WTC11 (cell line): ENCODE results near the gene DMD. TPM values are rescaled to one million over a fixed set of nuclear protein-coding genes. Genes with fewer than 3 reads are reported as not detected.

ENCODE experiments used
- ATAC-seq: fragments of 200-7000 bp; cut with Tn5 transposase; 2 replicates; pipeline ENCODE4 v1.10.0; 2021; ENCODE audit warnings: mild to moderate bottlenecking, moderate library complexity
- CTCF ChIA-PET: fragments of 300-600 bp; sonication (Branson Sonifier 250); formaldehyde crosslinking; loops from one replicate; lab custom pipeline; 2021; ENCODE audit warnings: antibody characterized with exemption; lab: Charles Lee
- POLR2A ChIA-PET: fragments of 350-600 bp; sonication (Branson Sonifier 250); formaldehyde crosslinking; loops from one replicate; lab custom pipeline; 2021; ENCODE audit warnings: antibody characterized with exemption; lab: Charles Lee
- DNase-seq: peaks from one replicate; pipeline ENCODE4 v3.0.0; 2021; ENCODE audit warnings: low spot score
- H3K27ac Mint-ChIP-seq: 2 replicates; pipeline ENCODE4 v1.8.0; 2021; ENCODE audit warnings: mixed read lengths
- H3K27me3 Mint-ChIP-seq: 2 replicates; pipeline ENCODE4 v1.8.0; 2021; ENCODE audit warnings: low read depth, mild to moderate bottlenecking, moderate library complexity, mixed read lengths
- H3K36me3 Mint-ChIP-seq: 2 replicates; pipeline ENCODE4 v1.8.0; 2021; ENCODE audit warnings: mixed read lengths
- H3K4me1 Mint-ChIP-seq: 2 replicates; pipeline ENCODE4 v1.8.0; 2022; ENCODE audit warnings: mixed read lengths
- H3K4me3 Mint-ChIP-seq: 2 replicates; pipeline ENCODE4 v1.8.0; 2021; ENCODE audit warnings: mild to moderate bottlenecking, moderate library complexity, mixed read lengths
- H3K9me3 Mint-ChIP-seq: 2 replicates; pipeline ENCODE4 v1.8.0; 2021; ENCODE audit warnings: mixed read lengths
- CDX4 ChIP-seq: fragments of 250-450 bp; sonication (Bioruptor Pico); IDR thresholded peaks from 2 replicates; pipeline ENCODE4 v1.9.0; 2021; ENCODE audit warnings: moderate library complexity, mild to moderate bottlenecking, inconsistent platforms, borderline replicate concordance
- E2F1 ChIP-seq: sonication (generic); formaldehyde crosslinking; IDR thresholded peaks from 2 replicates; pipeline ENCODE4 v1.8.0; 2022; ENCODE audit warnings: mild to moderate bottlenecking, missing genetic modification reagents
- ETV6 ChIP-seq: sonication (generic); formaldehyde crosslinking; IDR thresholded peaks from 2 replicates; pipeline ENCODE4 v1.8.1; 2022; ENCODE audit warnings: mild to moderate bottlenecking, missing genetic modification reagents
- GABPB1 ChIP-seq: sonication (generic); formaldehyde crosslinking; IDR thresholded peaks from 2 replicates; pipeline ENCODE4 v1.8.1; 2023; ENCODE audit warnings: mild to moderate bottlenecking, missing genetic modification reagents
- GRHL2 ChIP-seq: fragments of 250-450 bp; sonication (Bioruptor Pico); IDR thresholded peaks from 2 replicates; pipeline ENCODE4 v1.8.0; 2022; ENCODE audit warnings: mild to moderate bottlenecking, moderate library complexity; ENCODE audit not compliant: insufficient replicate concordance, severe bottlenecking
- HMGXB4 ChIP-seq: sonication (generic); formaldehyde crosslinking; IDR thresholded peaks from 2 replicates; pipeline ENCODE4 v1.8.1; 2023; ENCODE audit warnings: mild to moderate bottlenecking, moderate library complexity, missing genetic modification reagents
- MXD4 ChIP-seq: fragments of 250-450 bp; sonication (Bioruptor Pico); IDR thresholded peaks from 2 replicates; pipeline ENCODE4 v1.8.0; 2021; ENCODE audit warnings: mild to moderate bottlenecking, moderate library complexity, borderline replicate concordance
- MYBL2 ChIP-seq: sonication (generic); formaldehyde crosslinking; IDR thresholded peaks from 2 replicates; pipeline ENCODE4 v1.8.1; 2023; ENCODE audit warnings: mild to moderate bottlenecking, moderate library complexity, missing genetic modification reagents
- NFATC4 ChIP-seq: fragments of 250-450 bp; sonication (Bioruptor Pico); IDR thresholded peaks from 2 replicates; pipeline ENCODE4 v1.9.0; 2021; ENCODE audit warnings: mild to moderate bottlenecking
- NR1H2 ChIP-seq: sonication (generic); formaldehyde crosslinking; IDR thresholded peaks from 2 replicates; pipeline ENCODE4 v1.9.0; 2021; ENCODE audit warnings: mild to moderate bottlenecking, moderate library complexity, missing genetic modification reagents
- NR3C1 ChIP-seq: sonication (generic); formaldehyde crosslinking; conservative IDR thresholded peaks from 2 replicates; pipeline ENCODE4 v1.8.1; 2023; ENCODE audit warnings: low read depth, mild to moderate bottlenecking, missing genetic modification reagents
- PRRX2 ChIP-seq: fragments of 250-450 bp; sonication (Bioruptor Pico); IDR thresholded peaks from 2 replicates; pipeline ENCODE4 v1.8.0; 2021; ENCODE audit warnings: mild to moderate bottlenecking
- RORB ChIP-seq: fragments of 250-450 bp; sonication (Bioruptor Pico); IDR thresholded peaks from 2 replicates; pipeline ENCODE4 v1.9.0; 2021; ENCODE audit warnings: mild to moderate bottlenecking
- SMAD3 ChIP-seq: sonication (generic); formaldehyde crosslinking; IDR thresholded peaks from 2 replicates; pipeline ENCODE4 v1.8.0; 2022; ENCODE audit warnings: missing genetic modification reagents, mild to moderate bottlenecking, borderline replicate concordance
- SMAD4 ChIP-seq: sonication (generic); formaldehyde crosslinking; IDR thresholded peaks from 2 replicates; pipeline ENCODE4 v1.8.0; 2022; ENCODE audit warnings: mild to moderate bottlenecking, missing genetic modification reagents
- SOX15 ChIP-seq: fragments of 250-450 bp; sonication (Bioruptor Pico); IDR thresholded peaks from 2 replicates; pipeline ENCODE4 v1.9.0; 2021; ENCODE audit warnings: mild to moderate bottlenecking
- TEAD1 ChIP-seq: sonication (generic); formaldehyde crosslinking; IDR thresholded peaks from 2 replicates; pipeline ENCODE4 v1.8.0; 2022; ENCODE audit warnings: mild to moderate bottlenecking, missing genetic modification reagents
- TEAD4 ChIP-seq: sonication (generic); formaldehyde crosslinking; IDR thresholded peaks from 2 replicates; pipeline ENCODE4 v1.8.0; 2022; ENCODE audit warnings: mild to moderate bottlenecking, missing genetic modification reagents
- ZNF425 ChIP-seq: fragments of 250-450 bp; sonication (Bioruptor Pico); conservative IDR thresholded peaks from 2 replicates; pipeline ENCODE4 v1.9.0; 2021; ENCODE audit warnings: mild to moderate bottlenecking
- ZNF532 ChIP-seq: fragments of 250-450 bp; sonication (Bioruptor Pico); IDR thresholded peaks from 2 replicates; pipeline ENCODE4 v1.9.0; 2021; ENCODE audit warnings: mild to moderate bottlenecking, borderline replicate concordance
- ZNF671 ChIP-seq: fragments of 250-450 bp; sonication (Bioruptor Pico); IDR thresholded peaks from 2 replicates; pipeline ENCODE4 v1.8.0; 2021; ENCODE audit warnings: mild to moderate bottlenecking
- total RNA-seq: library from RNA; stranded (reverse); gene quantifications from 3 replicates; pipeline ENCODE4 v1.2.3, GENCODE V29; 2021
- TF ChIP-seq, protein P1 (sequence below): sonication (generic); formaldehyde crosslinking; IDR thresholded peaks from 2 replicates; pipeline ENCODE4 v1.8.1; 2022; ENCODE audit warnings: mild to moderate bottlenecking, missing genetic modification reagents, moderate library complexity, borderline replicate concordance
- TF ChIP-seq, protein P2 (sequence below): sonication (generic); formaldehyde crosslinking; IDR thresholded peaks from 2 replicates; pipeline ENCODE4 v1.8.0; 2023; ENCODE audit warnings: mild to moderate bottlenecking, missing genetic modification reagents

The DMD gene
- total RNA-seq, 1 experiment from 2014 or later: 9.1 TPM

- H3K27me3 Mint-ChIP-seq: no peaks in the 10 kb centered on the region
- no peaks in the 10 kb centered on the region for H3K36me3 Mint-ChIP-seq
- no peaks in the 10 kb centered on the region for H3K9me3 Mint-ChIP-seq
- CTCF ChIA-PET: no interaction called here
- H3K4me1 Mint-ChIP-seq: peaks cover 11% of the 10 kb centered on the region
- no peak for DNase-seq
- TF ChIP-seq NFATC4 (CRISPR knock-in tag): no peak
- TF ChIP-seq SOX15 (CRISPR knock-in tag): no peak
- TF ChIP-seq TEAD4: no peak
- TF ChIP-seq RORB: no peak
- TF ChIP-seq, protein P1, sequence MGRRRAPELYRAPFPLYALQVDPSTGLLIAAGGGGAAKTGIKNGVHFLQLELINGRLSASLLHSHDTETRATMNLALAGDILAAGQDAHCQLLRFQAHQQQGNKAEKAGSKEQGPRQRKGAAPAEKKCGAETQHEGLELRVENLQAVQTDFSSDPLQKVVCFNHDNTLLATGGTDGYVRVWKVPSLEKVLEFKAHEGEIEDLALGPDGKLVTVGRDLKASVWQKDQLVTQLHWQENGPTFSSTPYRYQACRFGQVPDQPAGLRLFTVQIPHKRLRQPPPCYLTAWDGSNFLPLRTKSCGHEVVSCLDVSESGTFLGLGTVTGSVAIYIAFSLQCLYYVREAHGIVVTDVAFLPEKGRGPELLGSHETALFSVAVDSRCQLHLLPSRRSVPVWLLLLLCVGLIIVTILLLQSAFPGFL: no peak
- TF ChIP-seq SMAD3 (CRISPR knock-in tag): no peak
- TF ChIP-seq E2F1 (CRISPR knock-in tag): no peak
- no peak for TF ChIP-seq HMGXB4 (CRISPR knock-in tag)
- TF ChIP-seq, all 79 proteins: peak for 0
- Mint-ChIP-seq H3K27ac (no peak overlapping the region), H3K4me3 (no peak overlapping the region)
- POLR2A ChIA-PET: no interaction called here
- ATAC-seq: no peak
Measured at GRCh38 chrX:31506360-31506759, 1705.0 kb downstream of the DMD start.

GRCh38 chrX:31500921-31501320 is 1710.4 kb downstream of the DMD start:
- H3K27me3 Mint-ChIP-seq: no peaks in the 10 kb centered on the region
- no peak overlapping the region for H3K4me3 Mint-ChIP-seq
- DNase-seq (no peak), ATAC-seq (peak; percentile 66)
- peaks cover 10% of the 10 kb centered on the region for H3K4me1 Mint-ChIP-seq
- H3K9me3 Mint-ChIP-seq: no peaks in the 10 kb centered on the region
- no peaks in the 10 kb centered on the region for H3K36me3 Mint-ChIP-seq
- ChIA-PET CTCF (no interaction called here), POLR2A (no interaction called here)
- H3K27ac Mint-ChIP-seq: no peak overlapping the region
- TF ChIP-seq GRHL2 (CRISPR knock-in tag): no peak
- no peak for TF ChIP-seq CDX4 (CRISPR knock-in tag)
- TF ChIP-seq NR3C1 (CRISPR knock-in tag): no peak
- TF ChIP-seq MYBL2 (CRISPR knock-in tag): no peak
- TF ChIP-seq ZNF425: no peak
- TF ChIP-seq, protein P2, sequence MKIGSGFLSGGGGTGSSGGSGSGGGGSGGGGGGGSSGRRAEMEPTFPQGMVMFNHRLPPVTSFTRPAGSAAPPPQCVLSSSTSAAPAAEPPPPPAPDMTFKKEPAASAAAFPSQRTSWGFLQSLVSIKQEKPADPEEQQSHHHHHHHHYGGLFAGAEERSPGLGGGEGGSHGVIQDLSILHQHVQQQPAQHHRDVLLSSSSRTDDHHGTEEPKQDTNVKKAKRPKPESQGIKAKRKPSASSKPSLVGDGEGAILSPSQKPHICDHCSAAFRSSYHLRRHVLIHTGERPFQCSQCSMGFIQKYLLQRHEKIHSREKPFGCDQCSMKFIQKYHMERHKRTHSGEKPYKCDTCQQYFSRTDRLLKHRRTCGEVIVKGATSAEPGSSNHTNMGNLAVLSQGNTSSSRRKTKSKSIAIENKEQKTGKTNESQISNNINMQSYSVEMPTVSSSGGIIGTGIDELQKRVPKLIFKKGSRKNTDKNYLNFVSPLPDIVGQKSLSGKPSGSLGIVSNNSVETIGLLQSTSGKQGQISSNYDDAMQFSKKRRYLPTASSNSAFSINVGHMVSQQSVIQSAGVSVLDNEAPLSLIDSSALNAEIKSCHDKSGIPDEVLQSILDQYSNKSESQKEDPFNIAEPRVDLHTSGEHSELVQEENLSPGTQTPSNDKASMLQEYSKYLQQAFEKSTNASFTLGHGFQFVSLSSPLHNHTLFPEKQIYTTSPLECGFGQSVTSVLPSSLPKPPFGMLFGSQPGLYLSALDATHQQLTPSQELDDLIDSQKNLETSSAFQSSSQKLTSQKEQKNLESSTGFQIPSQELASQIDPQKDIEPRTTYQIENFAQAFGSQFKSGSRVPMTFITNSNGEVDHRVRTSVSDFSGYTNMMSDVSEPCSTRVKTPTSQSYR (CRISPR knock-in tag): no peak
- no peak for TF ChIP-seq MXD4
- TF ChIP-seq GABPB1 (CRISPR knock-in tag): no peak
- no peak for TF ChIP-seq TEAD1 (CRISPR knock-in tag)
- TF ChIP-seq SMAD4: no peak
- no peak for TF ChIP-seq SOX15 (CRISPR knock-in tag)
- no peak for TF ChIP-seq ZNF532 (CRISPR knock-in tag)
- TF ChIP-seq ETV6 (CRISPR knock-in tag): no peak
- TF ChIP-seq NR1H2 (CRISPR knock-in tag): no peak
- TF ChIP-seq PRRX2 (CRISPR knock-in tag): no peak
- no peak for TF ChIP-seq ZNF671 (CRISPR knock-in tag)
